Keratinocyte (primary cell): ENCODE measurements around the gene CEACAM7. TPM values are rescaled to one million over a fixed set of nuclear protein-coding genes. Genes with fewer than 3 reads are reported as not detected.

Experiments used
- DNase-seq: peaks from one replicate; pipeline ENCODE4 v3.0.0-alpha.2; 2011; ENCODE audit warnings: low read depth, missing footprints, low spot score
- FAIRE-seq: peaks from 2 replicates; lab custom pipeline; 2011; peaks lifted over from hg19 to GRCh38; lab: Jason Lieb, UNC
- H2AFZ ChIP-seq: 2 replicates; pipeline ENCODE4 v1.6.0; 2012; ENCODE audit warnings: low read length, control low read depth, inconsistent platforms; ENCODE audit not compliant: control insufficient read depth
- H3K27ac ChIP-seq: 2 replicates; pipeline ENCODE4 v1.5.1; 2011; ENCODE audit warnings: low read length; ENCODE audit not compliant: control insufficient read depth, insufficient read depth
- H3K27me3 ChIP-seq: 3 replicates; pipeline ENCODE4 v1.6.0; 2011; ENCODE audit warnings: low read length; ENCODE audit not compliant: control insufficient read depth, insufficient read depth; ENCODE audit errors: extremely low read depth
- H3K36me3 ChIP-seq, 2 experiments: 2 replicates in 1 of 2; 3 replicates in 1 of 2; pipeline ENCODE4 v1.5.1; 2011; ENCODE audit warnings: low read length in 2 of 2, mild to moderate bottlenecking in 1 of 2; ENCODE audit not compliant: control insufficient read depth in 2 of 2, insufficient read depth in 2 of 2; ENCODE audit errors: extremely low read depth in 1 of 2
- H3K4me1 ChIP-seq: 3 replicates; pipeline ENCODE4 v1.5.1; 2011; ENCODE audit warnings: low read length; ENCODE audit not compliant: control insufficient read depth, insufficient read depth; ENCODE audit errors: extremely low read depth
- H3K4me2 ChIP-seq: 3 replicates; pipeline ENCODE4 v1.6.0; 2011; ENCODE audit warnings: low read depth, low read length; ENCODE audit not compliant: control insufficient read depth, insufficient read depth; ENCODE audit errors: extremely low read depth
- H3K4me3 ChIP-seq, 3 experiments: fragments of 200-600 bp in 1 of 3; sonication (generic) in 1 of 3; 2 replicates in 2 of 3; 3 replicates in 1 of 3; pipeline ENCODE4 v1.5.1; 2011 to 2016; ENCODE audit warnings: low read length in 3 of 3, mild to moderate bottlenecking in 3 of 3, control low read depth in 2 of 3, inconsistent platforms in 1 of 3, low read depth in 1 of 3, mixed read lengths in 1 of 3, mixed run types in 1 of 3, moderate library complexity in 1 of 3; ENCODE audit not compliant: control insufficient read depth in 2 of 3, insufficient read depth in 2 of 3; ENCODE audit errors: extremely low read depth in 1 of 3
- H3K79me2 ChIP-seq: 2 replicates; pipeline ENCODE4 v1.6.0; 2012; ENCODE audit warnings: low read length; ENCODE audit not compliant: control insufficient read depth, insufficient read depth
- H3K9ac ChIP-seq: 3 replicates; pipeline ENCODE4 v1.6.0; 2011; ENCODE audit warnings: low read length; ENCODE audit not compliant: control insufficient read depth, insufficient read depth; ENCODE audit errors: extremely low read depth
- H3K9me1 ChIP-seq: 3 replicates; pipeline ENCODE4 v1.6.0; 2011; ENCODE audit warnings: low read length; ENCODE audit not compliant: control insufficient read depth, insufficient read depth; ENCODE audit errors: extremely low read depth
- H3K9me3 ChIP-seq: 2 replicates; pipeline ENCODE4 v1.5.1; 2012; ENCODE audit warnings: low read depth, low read length; ENCODE audit not compliant: control insufficient read depth
- H4K20me1 ChIP-seq: 3 replicates; pipeline ENCODE4 v1.6.0; 2011; ENCODE audit warnings: low read length; ENCODE audit not compliant: control insufficient read depth, insufficient read depth; ENCODE audit errors: extremely low read depth
- CTCF ChIP-seq, 3 experiments: IDR thresholded peaks in 1 of 3; conservative IDR thresholded peaks in 1 of 3; optimal IDR thresholded peaks in 1 of 3; 2 replicates in 2 of 3; 3 replicates in 1 of 3; pipeline versions ENCODE3 to v1.5.1; 2011; ENCODE audit warnings: low read length in 3 of 3, mild to moderate bottlenecking in 3 of 3, moderate library complexity in 2 of 3, control low read depth in 1 of 3, inconsistent platforms in 1 of 3; ENCODE audit not compliant: insufficient read depth in 2 of 3; ENCODE audit errors: extremely low read depth in 1 of 3
- EZH2 ChIP-seq: IDR thresholded peaks from one replicate; pipeline ENCODE4 v1.6.1; 2012; ENCODE audit warnings: inconsistent platforms, mild to moderate bottlenecking, low read length, moderate library complexity
- dilution Hi-C: fragments of 300-500 bp; cut with MboI; formaldehyde crosslinking; loops from one replicate; pipeline ENCODE4 v1.7.0; 2020; ENCODE audit warnings: low sequenced_read_pairs; ENCODE audit not compliant: extremely low pct_ligation_motif_present
- polyA plus RNA-seq, 5 experiments: library from polyadenylated mRNA; depleted of rRNA in 3 of 5; stranded (reverse) in 3 of 5; stranded (forward) in 1 of 5; unstranded in 1 of 5; fragments of >200 nt; gene quantifications; 1 replicate in 1 of 5; 2 replicates in 3 of 5; 3 replicates in 1 of 5; pipeline versions ENCODE4 v1.2.1 to v1.2.3, GENCODE V29; 2011 to 2012; ENCODE audit warnings: missing spikeins in 2 of 5, low read depth in 1 of 5, low replicate concordance in 1 of 5

The CEACAM7 gene
- polyA plus RNA-seq, 1 donor (not counting 4 experiments of a cell fraction or from before 2014, with no cell fraction given) = not detected

GRCh38 chr19:41699231-41699967 lies 11.3 kb upstream of the CEACAM7 start:
- no peaks in the 10 kb centered on the region for H3K27me3 ChIP-seq
- DNase-seq (no peak), FAIRE-seq (no peak)
- no peaks in the 10 kb centered on the region for H3K79me2 ChIP-seq
- H3K36me3 ChIP-seq = no peaks in the 10 kb centered on the region
- no peak for TF ChIP-seq CTCF (optimal IDR thresholded peaks at IDR 0.05 in 1 of 3, IDR thresholded peaks at IDR 0.05 in 1 of 3, conservative IDR thresholded peaks at IDR 0.05 in 1 of 3; ENCODE audit: extremely low read depth in 1 of 3, insufficient read depth in 2 of 3, low read length in 3 of 3)
- no peak for TF ChIP-seq EZH2
- H3K9me1 ChIP-seq = no peaks in the 10 kb centered on the region
- no peak overlapping the region for H3K4me3 ChIP-seq
- H3K4me1 ChIP-seq = no peaks in the 10 kb centered on the region
- dilution Hi-C loops = no loop called here
- H3K4me2 ChIP-seq = no peak overlapping the region
- no peak overlapping the region for H3K27ac ChIP-seq
- H3K9ac ChIP-seq = no peak overlapping the region
- H3K9me3 ChIP-seq = no peaks in the 10 kb centered on the region
- no peak overlapping the region for H2AFZ ChIP-seq
- H4K20me1 ChIP-seq = no peaks in the 10 kb centered on the region

DNA sequence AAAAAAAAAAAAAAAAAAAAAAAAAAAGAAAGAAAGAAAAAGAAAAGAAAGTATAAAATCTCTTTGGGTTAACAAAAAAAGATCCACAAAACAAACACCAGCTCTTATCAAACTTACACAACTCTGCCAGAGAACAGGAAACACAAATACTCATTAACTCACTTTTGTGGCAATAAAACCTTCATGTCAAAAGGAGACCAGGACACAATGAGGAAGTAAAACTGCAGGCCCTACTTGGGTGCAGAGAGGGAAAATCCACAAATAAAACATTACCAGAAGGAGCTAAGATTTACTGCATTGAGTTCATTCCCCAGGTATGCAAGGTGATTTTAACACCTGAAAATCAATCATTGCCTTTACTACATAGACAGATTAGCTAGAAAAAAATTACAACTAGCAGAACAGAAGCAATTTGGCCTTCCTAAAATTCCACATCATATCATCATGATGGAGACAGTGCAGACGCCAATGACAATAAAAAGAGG lies 10.7 kb upstream of the CEACAM7 start:
- Histone ChIP-seq H3K9ac (no peak overlapping the region), H3K27ac (no peak overlapping the region), H3K36me3 (no peaks in the 10 kb centered on the region), H3K79me2 (no peaks in the 10 kb centered on the region), H4K20me1 (no peaks in the 10 kb centered on the region), H2AFZ (no peak overlapping the region), H3K9me3 (no peaks in the 10 kb centered on the region), H3K9me1 (no peaks in the 10 kb centered on the region), H3K4me2 (no peak overlapping the region), H3K4me3 (no peak overlapping the region), H3K27me3 (no peaks in the 10 kb centered on the region), H3K4me1 (no peaks in the 10 kb centered on the region)
- TF ChIP-seq CTCF (optimal IDR thresholded peaks at IDR 0.05 in 1 of 3, IDR thresholded peaks at IDR 0.05 in 1 of 3, conservative IDR thresholded peaks at IDR 0.05 in 1 of 3; ENCODE audit: extremely low read depth in 1 of 3, insufficient read depth in 2 of 3, low read length in 3 of 3) (no peak), EZH2 (no peak)
- DNase-seq = no peak
- no peak for FAIRE-seq
- dilution Hi-C loops = no loop called here
